Endothelial cell of umbilical vein (primary cell): ENCODE results near the gene SLC39A5.

Experiments used
- CTCF ChIP-seq, 2 donors: IDR thresholded peaks; 1 replicate in 1 of 2; 2 replicates in 1 of 2; pipeline ENCODE4 v1.5.1; 2011; ENCODE audit warnings: low read length in 2 of 2, mild to moderate bottlenecking in 2 of 2, moderate library complexity in 2 of 2, control low read depth in 1 of 2, inconsistent platforms in 1 of 2, low read depth in 1 of 2; ENCODE audit not compliant: insufficient read depth in 1 of 2; ENCODE audit errors: extremely low read depth in 1 of 2
- EZH2 ChIP-seq: IDR thresholded peaks from 2 replicates; pipeline ENCODE4 v1.6.1; 2012; ENCODE audit warnings: borderline replicate concordance, low read depth, mild to moderate bottlenecking, moderate library complexity, low read length, inconsistent platforms; ENCODE audit not compliant: severe bottlenecking
- JUN ChIP-seq: IDR thresholded peaks from 2 replicates; pipeline ENCODE4 v1.6.1; 2011; ENCODE audit warnings: borderline replicate concordance, low read depth; ENCODE audit not compliant: insufficient read length, insufficient read depth
- MAX ChIP-seq: IDR thresholded peaks from 2 replicates; pipeline ENCODE4 v1.6.1; 2011; ENCODE audit not compliant: insufficient read depth, insufficient read length
- MYC ChIP-seq: IDR thresholded peaks from one replicate; pipeline ENCODE4 v1.6.1; 2011; ENCODE audit warnings: mild to moderate bottlenecking, low read depth, low read length
- POLR2A ChIP-seq: IDR thresholded peaks from 2 replicates; pipeline ENCODE4 v1.6.1; 2012; ENCODE audit warnings: low read depth, mild to moderate bottlenecking, control low read depth, low read length

- no peak for TF ChIP-seq JUN
- no peak for TF ChIP-seq MYC
- peak; percentile 90 for TF ChIP-seq POLR2A
- no peak for TF ChIP-seq EZH2
- peak in 1 of 2 donors; percentile 25 for TF ChIP-seq CTCF (IDR thresholded peaks at IDR 0.05; ENCODE audit: extremely low read depth in 1 of 2, insufficient read depth in 1 of 2, low read depth in 1 of 2, low read length in 2 of 2)
- peak; percentile 3 for TF ChIP-seq MAX
Observed at GRCh38 chr12:56221757-56222530, 7.9 kb upstream of the SLC39A5 start, which contains the start of gene RNF41.
